H7 (cell line): Measurements from ENCODE around the gene PI4KB. TPM values are rescaled to one million over a fixed set of nuclear protein-coding genes. Genes with fewer than 3 reads are reported as not detected.

Experiments used
- DNase-seq: peaks from one replicate; pipeline ENCODE4 v3.0.0; 2012
- H3K27me3 ChIP-seq: 2 replicates; pipeline ENCODE4 v1.6.0; 2011; ENCODE audit warnings: mild to moderate bottlenecking, low read length; ENCODE audit not compliant: control insufficient read depth, insufficient read depth
- H3K36me3 ChIP-seq: replicated peaks from 2 replicates; pipeline ENCODE4 v1.5.1; 2011; ENCODE audit warnings: low read length; ENCODE audit not compliant: control insufficient read depth, insufficient read depth
- H3K4me3 ChIP-seq: 2 replicates; pipeline ENCODE4 v1.5.1; 2011; ENCODE audit warnings: low read depth, mild to moderate bottlenecking, control low read depth, low read length, moderate library complexity; ENCODE audit not compliant: insufficient read depth
- total RNA-seq: library from RNA; depleted of rRNA; stranded (reverse); fragments of >200 nt; shearing (Covaris generic); gene quantifications from 2 replicates; pipeline ENCODE4 v1.2.3, GENCODE V29; 2014; rRNA removed

PI4KB gene
- total RNA-seq, 1 experiment from 2014 or later = 33.4 TPM

- peak within 1 kb of the TSS; percentile 94 for H3K4me3 ChIP-seq
- peak; percentile 98 for DNase-seq
- no peaks in the 10 kb centered on the region for H3K27me3 ChIP-seq
- H3K36me3 ChIP-seq = peaks cover 3% of the 10 kb centered on the region
Observed at GRCh38 chr1:151254217-151255213, 72.7 kb downstream of the PI4KB start, which contains the start of gene PSMD4. TSS of gene PSMD4 (plus strand) at chr1:151254734. CDS start at chr1:151254783, 49 bp downstream.

GRCh38 chr1:151251656-151252470 lies 75.4 kb downstream of the PI4KB start:
- no peak overlapping the region for H3K4me3 ChIP-seq
- H3K27me3 ChIP-seq = no peaks in the 10 kb centered on the region
- peaks cover 17% of the 10 kb centered on the region for H3K36me3 ChIP-seq
- DNase-seq = peak; percentile 78

- Histone ChIP-seq H3K27me3 (no peaks in the 10 kb centered on the region), H3K4me3 (no peak overlapping the region), H3K36me3 (peaks cover 51% of the 10 kb centered on the region)
- no peak for DNase-seq
Observed at GRCh38 chr1:151246786-151247185, 80.4 kb downstream of the PI4KB start.

GRCh38 chr1:151243683-151244216 lies 83.5 kb downstream of the PI4KB start:
- no peak for DNase-seq
- Histone ChIP-seq H3K36me3 (peaks cover 61% of the 10 kb centered on the region), H3K27me3 (no peaks in the 10 kb centered on the region), H3K4me3 (no peak overlapping the region)

- Histone ChIP-seq H3K36me3 (peaks cover 63% of the 10 kb centered on the region), H3K4me3 (no peak overlapping the region)
- DNase-seq = no peak
Observed at GRCh38 chr1:151242442-151242841, 84.8 kb downstream of the PI4KB start.

More at GRCh38 chr1:151242442-151242841, 84.8 kb downstream of the PI4KB start:
- H3K27me3 ChIP-seq = no peaks in the 10 kb centered on the region

Other genes with a start within 250 kb of the PI4KB start
- 6.1 and 8.0 TPM in 2 replicates for gene SEMA6C, start 180.8 kb downstream of the PI4KB start, total RNA-seq
- 0.14 and 0.15 TPM in 2 replicates for gene TNFAIP8L2, start 170.8 kb downstream of the PI4KB start, total RNA-seq
- 20.0 and 22.5 TPM in 2 replicates for gene LYSMD1, start 161.5 kb downstream of the PI4KB start, total RNA-seq
- 76.1 and 78.8 TPM in 2 replicates for gene SCNM1, start 161.3 kb downstream of the PI4KB start, total RNA-seq
- gene TMOD4, start 151.4 kb downstream of the PI4KB start, total RNA-seq = 0.80 TPM in 1 of 2 replicates, not detected in the other
- 167 and 180 TPM in 2 replicates for gene VPS72, start 137.2 kb downstream of the PI4KB start, total RNA-seq
- 79.7 and 86.6 TPM in 2 replicates for gene PIP5K1A, start 128.9 kb downstream of the PI4KB start, total RNA-seq
- gene PSMD4, start 72.7 kb downstream of the PI4KB start, total RNA-seq = 373 and 381 TPM in 2 replicates
- 81.3 and 103 TPM in 2 replicates for gene ZNF687, start 45.1 kb downstream of the PI4KB start, total RNA-seq
- gene RFX5, start 19.8 kb upstream of the PI4KB start, total RNA-seq = 73.1 and 74.9 TPM in 2 replicates
- 36.9 and 41.9 TPM in 2 replicates for gene SELENBP1, start 45.3 kb upstream of the PI4KB start, total RNA-seq
- gene PSMB4, start 72.2 kb upstream of the PI4KB start, total RNA-seq = 889 and 932 TPM in 2 replicates
- gene POGZ, start 132.1 kb upstream of the PI4KB start, total RNA-seq = 44.7 and 56.5 TPM in 2 replicates
- 18.5 and 20.3 TPM in 2 replicates for gene CGN, start 184.0 kb upstream of the PI4KB start, total RNA-seq
- gene TUFT1, start 212.9 kb upstream of the PI4KB start, total RNA-seq = 11.3 and 11.9 TPM in 2 replicates